RWPE1 (cell line): ENCODE measurements around the gene LCE1F.

Experiments used
- CTCF ChIA-PET: fragments of 350-600 bp; sonication (Branson Sonifier 250); formaldehyde crosslinking; extraction: SDS; loops from one replicate; lab custom pipeline; 2021; lab: Yijun Ruan, JAX
- POLR2A ChIA-PET: fragments of 400-600 bp; formaldehyde crosslinking; extraction: SDS; loops from one replicate; lab custom pipeline; 2020; ENCODE audit warnings: antibody characterized with exemption; ENCODE audit not compliant: low non-redundant PET; lab: Yijun Ruan, JAX
- DNase-seq: peaks from one replicate; pipeline ENCODE4 v3.0.0; 2012; ENCODE audit warnings: low spot score
- H3K27ac ChIP-seq: fragments of 450-650 bp; 2 replicates; pipeline ENCODE4 v1.5.1; 2017
- CTCF ChIP-seq: fragments of 450-650 bp; conservative IDR thresholded peaks from 2 replicates; pipeline ENCODE4 v1.5.1; 2017; ENCODE audit warnings: low read depth, mild to moderate bottlenecking

Gene LCE1F

GRCh38 chr1:152753586-152753985 is 21.4 kb upstream of the LCE1F start:
- CTCF ChIA-PET, result no interaction called here
- no peak overlapping the region for H3K27ac ChIP-seq
- POLR2A ChIA-PET, result no interaction called here

GRCh38 chr1:152756872-152757271 is 18.1 kb upstream of the LCE1F start:
- POLR2A ChIA-PET, result no interaction called here
- CTCF ChIA-PET, result no interaction called here
- TF ChIP-seq CTCF, result no peak
- H3K27ac ChIP-seq, result no peak overlapping the region
- peak; percentile 79 for DNase-seq

More at GRCh38 chr1:152753586-152753985, 21.4 kb upstream of the LCE1F start:
- no peak for DNase-seq
- no peak for TF ChIP-seq CTCF

GRCh38 chr1:152757747-152758146 is 17.2 kb upstream of the LCE1F start, which contains the start of gene KPRP:
KPRP (plus strand) TSS chr1:152758025; CDS start chr1:152759589, 1,564 bp downstream.
- H3K27ac ChIP-seq, result no peak within 1 kb of the TSS
- no peak for DNase-seq
- CTCF ChIA-PET, result interaction anchor here (0.5 to 0.6 kb wide), 2 partner anchors 29 to 1762 kb away, joined by 3 read pairs; no protein-coding TSS in a partner anchor
- TF ChIP-seq CTCF, result no peak
- POLR2A ChIA-PET, result no interaction called here

GRCh38 chr1:152758636-152759035 is 16.3 kb upstream of the LCE1F start:
- DNase-seq, result no peak
- CTCF ChIA-PET, result interaction anchor here (0.5 to 0.7 kb wide), 2 partner anchors 23 to 29 kb away, joined by 3 read pairs; no protein-coding TSS in a partner anchor
- POLR2A ChIA-PET, result no interaction called here

GRCh38 chr1:152759453-152760173 is 15.3 kb upstream of the LCE1F start:
- CTCF ChIA-PET, result interaction anchor here (0.5 to 2.1 kb wide), 2 partner anchors 106 to 127 kb away, joined by 3 to 8 read pairs; no protein-coding TSS in a partner anchor
- POLR2A ChIA-PET, result no interaction called here
- TF ChIP-seq CTCF, result no peak
- H3K27ac ChIP-seq, result peak overlapping the region; percentile 30
- peak; percentile 58 for DNase-seq

More at GRCh38 chr1:152758636-152759035, 16.3 kb upstream of the LCE1F start:
- no peak for TF ChIP-seq CTCF
- no peak overlapping the region for H3K27ac ChIP-seq

GRCh38 chr1:152760551-152761190 is 14.3 kb upstream of the LCE1F start:
- no peak for TF ChIP-seq CTCF
- ChIA-PET POLR2A (no interaction called here), CTCF (interaction anchor here (2.1 kb wide), 1 partner anchor 107 kb away, joined by 8 read pairs; no protein-coding TSS in a partner anchor)
- DNase-seq, result no peak
- no peak overlapping the region for H3K27ac ChIP-seq
